HepG2 (cell line): Measurements from ENCODE around the gene ADGRF4. TPM values are rescaled to one million over a fixed set of nuclear protein-coding genes. Genes with fewer than 3 reads are reported as not detected.

Source experiments
- ATAC-seq: fragments of 200-7000 bp; cut with Tn5 transposase; 3 replicates; pipeline ENCODE4 v1.9.1; 2020; ENCODE audit warnings: mild to moderate bottlenecking, moderate library complexity
- BruUV-seq: library from RNA; stranded (reverse); fragments of 400-500 nt; replicated peaks from 2 replicates; lab custom pipeline; 2021; lab: Mats Ljungman, UMichigan
- CTCF ChIA-PET: fragments of 300-600 bp; formaldehyde crosslinking; extraction: SDS; loops from one replicate; lab custom pipeline; 2021; ENCODE audit warnings: low total read pairs, inconsistent platforms, low intra/inter-chr PET ratio; lab: Yijun Ruan, JAX
- POLR2A ChIA-PET: fragments of 350-600 bp; sonication (Branson Sonifier 250); formaldehyde crosslinking; loops from one replicate; lab custom pipeline; 2020; ENCODE audit warnings: antibody characterized with exemption, inconsistent platforms; lab: Yijun Ruan, JAX
- DNase-seq: peaks from one replicate; pipeline ENCODE4 v3.0.0-alpha.2; 2015; ENCODE audit warnings: low spot score
- FAIRE-seq: peaks from 3 replicates; lab custom pipeline; 2011; peaks lifted over from hg19 to GRCh38; lab: Jason Lieb, UNC
- H2AFZ ChIP-seq: one replicate; pipeline ENCODE4 v1.6.1; 2011; ENCODE audit warnings: low read length, inconsistent platforms
- H3K27ac ChIP-seq: fragments of 300-600 bp; 3 replicates; pipeline ENCODE4 v1.8.0; 2011; ENCODE audit warnings: mixed run types, mild to moderate bottlenecking, mixed read lengths, low read length, inconsistent platforms; ENCODE audit not compliant: insufficient read depth; ENCODE audit errors: extremely low read length
- H3K27me3 ChIP-seq, 2 experiments: fragments of 200-600 bp in 1 of 2; 2 replicates in 1 of 2; 3 replicates in 1 of 2; pipeline versions ENCODE4 v1.6.0 to v1.8.0; 2011; ENCODE audit warnings: low read length in 2 of 2, mild to moderate bottlenecking in 2 of 2, moderate library complexity in 2 of 2, inconsistent platforms in 1 of 2; ENCODE audit not compliant: insufficient read depth in 2 of 2, control insufficient read depth in 1 of 2
- H3K36me3 ChIP-seq, 2 experiments: fragments of 200-600 bp in 1 of 2; replicated peaks in 1 of 2; 2 replicates in 1 of 2; 3 replicates in 1 of 2; pipeline versions ENCODE4 v1.5.1 to v1.8.0; 2011; ENCODE audit warnings: low read length in 2 of 2, inconsistent platforms in 1 of 2; ENCODE audit not compliant: insufficient read depth in 2 of 2, control insufficient read depth in 1 of 2
- H3K4me1 ChIP-seq: 2 replicates; pipeline ENCODE4 v1.5.1; 2012; ENCODE audit warnings: low read length, inconsistent platforms; ENCODE audit not compliant: insufficient read depth
- H3K4me2 ChIP-seq: 2 replicates; pipeline ENCODE4 v1.6.0; 2011; ENCODE audit warnings: low read depth, low read length, inconsistent platforms
- H3K4me3 ChIP-seq, 3 experiments: fragments of 200-600 bp in 1 of 3; sonication (generic), shearing (Covaris generic) in 1 of 3; replicated peaks in 1 of 3; 2 replicates each; pipeline ENCODE4 v1.5.1; 2011 to 2016; ENCODE audit warnings: low read length in 3 of 3, inconsistent platforms in 2 of 3, low read depth in 2 of 3, mild to moderate bottlenecking in 2 of 3, control low read depth in 1 of 3, mixed read lengths in 1 of 3; ENCODE audit not compliant: insufficient read depth in 1 of 3
- H3K79me2 ChIP-seq: one replicate; pipeline ENCODE4 v1.6.1; 2011; ENCODE audit warnings: low read length, inconsistent platforms; ENCODE audit not compliant: insufficient read depth
- H3K9ac ChIP-seq: 2 replicates; pipeline ENCODE4 v1.6.0; 2011; ENCODE audit warnings: mild to moderate bottlenecking, low read depth, low read length, inconsistent platforms; ENCODE audit not compliant: insufficient read depth
- H3K9me3 ChIP-seq: 2 replicates; pipeline ENCODE4 v1.5.1; 2012; ENCODE audit warnings: mild to moderate bottlenecking, low read length
- H4K20me1 ChIP-seq: 2 replicates; pipeline ENCODE4 v1.6.0; 2011; ENCODE audit warnings: inconsistent platforms, mild to moderate bottlenecking, low read length, moderate library complexity; ENCODE audit not compliant: insufficient read depth
- ATF7 ChIP-seq, 2 experiments: fragments of 450-650 bp in 1 of 2; sonication (generic) in 1 of 2; formaldehyde crosslinking in 1 of 2; IDR thresholded peaks; 2 replicates each; pipeline versions ENCODE4 v1.4.0 to v1.6.1; 2016 to 2020; ENCODE audit warnings: antibody characterized with exemption in 1 of 2, mild to moderate bottlenecking in 1 of 2, missing genetic modification reagents in 1 of 2
- MAFF ChIP-seq: IDR thresholded peaks from 2 replicates; pipeline ENCODE4 v1.6.1; 2011; ENCODE audit warnings: low read depth, low read length, improper control_type of control experiment
- PHF8 ChIP-seq: sonication (generic); formaldehyde crosslinking; IDR thresholded peaks from 2 replicates; pipeline ENCODE4 v1.5.0; 2020; ENCODE audit warnings: missing genetic modification reagents
- RFXAP ChIP-seq: sonication (generic); formaldehyde crosslinking; IDR thresholded peaks from 2 replicates; pipeline ENCODE4 v1.4.0; 2020; ENCODE audit warnings: missing genetic modification reagents, borderline replicate concordance
- SETDB1 ChIP-seq: sonication (generic); formaldehyde crosslinking; IDR thresholded peaks from 2 replicates; pipeline ENCODE4 v1.5.1; 2020; ENCODE audit warnings: missing genetic modification reagents, mild to moderate bottlenecking, borderline replicate concordance
- SNAI1 ChIP-seq: sonication (generic); formaldehyde crosslinking; IDR thresholded peaks from 2 replicates; pipeline ENCODE4 v1.5.0; 2020; ENCODE audit warnings: mild to moderate bottlenecking, missing genetic modification reagents, borderline replicate concordance
- TEF ChIP-seq: sonication (generic); formaldehyde crosslinking; IDR thresholded peaks from 2 replicates; pipeline ENCODE4 v1.5.0; 2020; ENCODE audit warnings: missing genetic modification reagents
- ZNF296 ChIP-seq: sonication (generic); formaldehyde crosslinking; conservative IDR thresholded peaks from 2 replicates; pipeline ENCODE4 v1.5.0; 2020; ENCODE audit warnings: mild to moderate bottlenecking, missing genetic modification reagents
- ZNF639 ChIP-seq: conservative IDR thresholded peaks from 2 replicates; pipeline ENCODE4 v1.6.1; 2018; ENCODE audit warnings: missing genetic modification reagents
- WGBS: methylation state at CpG from one replicate; pipeline ENCODE4 v1.1.6; 2017; ENCODE audit warnings: low lambda C conversion rate; 5-methylcytosine and 5-hydroxymethylcytosine counted together
- in situ Hi-C: cut with HindIII; loops from 2 replicates; pipeline ENCODE4 v1.10.0; 2017; ENCODE audit warnings: low pct_unique_long_range_greater_than_20kb; ENCODE audit not compliant: extremely low pct_ligation_motif_present
- intact Hi-C: fragments of 100-400 bp; cut with micrococcal nuclease; formaldehyde crosslinking; loops from one replicate; pipeline ENCODE4 v1.10.0; 2022; ENCODE audit not compliant: unreplicated experiment
- polyA plus RNA-seq, 8 experiments: library from polyadenylated mRNA; depleted of rRNA in 3 of 8; stranded (reverse) in 7 of 8; unstranded in 1 of 8; fragments of >200 nt; fragmentation: Illumina TruSeq in 4 of 8; extraction: Trizol in 4 of 8; gene quantifications; 2 replicates each; pipeline versions ENCODE4 v1.2.1 to v1.2.3, GENCODE V29; 2011 to 2016; ENCODE audit warnings: low read depth in 4 of 8, missing spikeins in 1 of 8, mixed read lengths in 1 of 8; ENCODE audit not compliant: insufficient read depth in 1 of 8
- total RNA-seq, 5 experiments: library from RNA; depleted of rRNA; stranded (reverse); fragments of >200 nt; fragmentation: Illumina TruSeq; extraction: Trizol; gene quantifications; 2 replicates each; pipeline ENCODE4 v1.2.3, GENCODE V29; 2016; ENCODE audit warnings: low read depth in 1 of 5
- TF ChIP-seq, protein P1 (sequence below): sonication (generic); formaldehyde crosslinking; IDR thresholded peaks from 2 replicates; pipeline ENCODE4 v1.8.0; 2022; ENCODE audit warnings: mild to moderate bottlenecking, missing genetic modification reagents, moderate library complexity
- TF ChIP-seq, protein P2 (sequence below): sonication (generic); formaldehyde crosslinking; conservative IDR thresholded peaks from 2 replicates; pipeline ENCODE4 v1.8.1; 2023; ENCODE audit warnings: missing genetic modification reagents

The ADGRF4 gene
- total and polyA plus RNA-seq, 2 of the 13 experiments (the other 11 are each of a cell fraction or from before 2014, with no cell fraction given), result 0.01 TPM; not detected in 1

- POLR2A ChIA-PET, result no interaction called here
Observed at GRCh38 chr6:47671777-47672176, 26.6 kb upstream of the ADGRF4 start.

DNA sequence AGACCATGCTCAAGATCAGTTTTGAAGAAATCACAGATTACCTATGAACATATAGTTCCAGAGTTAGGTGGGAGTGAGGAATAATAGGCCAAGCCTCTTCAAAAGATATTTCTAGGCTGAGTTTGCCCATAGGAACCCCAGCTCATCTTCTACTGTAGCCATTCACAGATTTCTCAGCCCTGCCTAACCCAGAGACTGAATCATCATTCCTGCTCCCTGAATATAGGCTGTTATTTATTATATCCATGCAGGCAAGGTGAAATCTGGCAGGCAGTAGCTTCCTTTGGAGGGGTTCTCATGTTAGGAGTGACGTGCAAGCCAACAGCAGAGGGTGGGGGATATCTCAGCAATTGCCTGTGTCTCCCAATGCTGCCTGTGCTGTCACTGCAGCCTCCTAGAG is 25.6 kb upstream of the ADGRF4 start:
- no peak for FAIRE-seq
- Histone ChIP-seq H3K79me2 (no peaks in the 10 kb centered on the region), H3K9ac (no peak overlapping the region), H3K27me3 (peaks cover 0 to 6% of the 10 kb centered on the region in 2 experiments; a peak in 1 of 5 replicates), H2AFZ (no peak overlapping the region), H3K4me2 (no peak overlapping the region), H4K20me1 (no peaks in the 10 kb centered on the region; the same call in 1 of the 2 replicates), H3K9me3 (no peaks in the 10 kb centered on the region), H3K4me1 (peaks cover 11% of the 10 kb centered on the region; the same call in 1 of the 2 replicates), H3K27ac (no peak overlapping the region), H3K4me3 (no peak overlapping the region), H3K36me3 (no peaks in the 10 kb centered on the region)
- POLR2A ChIA-PET, result no interaction called here
- no peak for TF ChIP-seq TEF (CRISPR knock-in tag)
- TF ChIP-seq SETDB1 (CRISPR knock-in tag), result no peak
- no peak for TF ChIP-seq ZNF639
- no peak for TF ChIP-seq ZNF296 (CRISPR knock-in tag)
- TF ChIP-seq RFXAP (CRISPR knock-in tag), result no peak
- TF ChIP-seq, protein P1, sequence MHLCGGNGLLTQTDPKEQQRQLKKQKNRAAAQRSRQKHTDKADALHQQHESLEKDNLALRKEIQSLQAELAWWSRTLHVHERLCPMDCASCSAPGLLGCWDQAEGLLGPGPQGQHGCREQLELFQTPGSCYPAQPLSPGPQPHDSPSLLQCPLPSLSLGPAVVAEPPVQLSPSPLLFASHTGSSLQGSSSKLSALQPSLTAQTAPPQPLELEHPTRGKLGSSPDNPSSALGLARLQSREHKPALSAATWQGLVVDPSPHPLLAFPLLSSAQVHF (CRISPR knock-in tag), result no peak
- TF ChIP-seq, protein P2, sequence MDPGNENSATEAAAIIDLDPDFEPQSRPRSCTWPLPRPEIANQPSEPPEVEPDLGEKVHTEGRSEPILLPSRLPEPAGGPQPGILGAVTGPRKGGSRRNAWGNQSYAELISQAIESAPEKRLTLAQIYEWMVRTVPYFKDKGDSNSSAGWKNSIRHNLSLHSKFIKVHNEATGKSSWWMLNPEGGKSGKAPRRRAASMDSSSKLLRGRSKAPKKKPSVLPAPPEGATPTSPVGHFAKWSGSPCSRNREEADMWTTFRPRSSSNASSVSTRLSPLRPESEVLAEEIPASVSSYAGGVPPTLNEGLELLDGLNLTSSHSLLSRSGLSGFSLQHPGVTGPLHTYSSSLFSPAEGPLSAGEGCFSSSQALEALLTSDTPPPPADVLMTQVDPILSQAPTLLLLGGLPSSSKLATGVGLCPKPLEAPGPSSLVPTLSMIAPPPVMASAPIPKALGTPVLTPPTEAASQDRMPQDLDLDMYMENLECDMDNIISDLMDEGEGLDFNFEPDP (CRISPR knock-in tag), result no peak
- TF ChIP-seq MAFF, result no peak
- no peak for TF ChIP-seq PHF8
- intact Hi-C loops, result no loop called here
- ATAC-seq, result no peak
- 0% methylated on average over 1 of the region's 1 CpG for WGBS
- in situ Hi-C loops, result no loop called here
- no TSS peak for BruUV-seq
- no peak for DNase-seq
- CTCF ChIA-PET, result no interaction called here

More at GRCh38 chr6:47671777-47672176, 26.6 kb upstream of the ADGRF4 start:
- FAIRE-seq (no peak), ATAC-seq (no peak), DNase-seq (no peak)
- in situ Hi-C loops, result no loop called here
- 0% methylated on average over 1 of the region's 1 CpG for WGBS
- CTCF ChIA-PET, result no interaction called here
- Histone ChIP-seq H3K4me1 (peaks cover 11% of the 10 kb centered on the region; the same call in 1 of the 2 replicates), H3K27me3 (peaks cover 0 to 2% of the 10 kb centered on the region in 2 experiments; a peak in 1 of 5 replicates), H3K4me2 (no peak overlapping the region), H3K36me3 (no peaks in the 10 kb centered on the region), H3K9ac (no peak overlapping the region), H3K9me3 (no peaks in the 10 kb centered on the region), H3K79me2 (no peaks in the 10 kb centered on the region), H2AFZ (no peak overlapping the region), H4K20me1 (no peaks in the 10 kb centered on the region; the same call in 1 of the 2 replicates), H3K27ac (no peak overlapping the region), H3K4me3 (no peak overlapping the region)
- BruUV-seq, result no TSS peak
- TF ChIP-seq SNAI1, result no peak
- peak; percentile 55 for TF ChIP-seq ATF7 (IDR thresholded peaks at IDR 0.05)
- TF ChIP-seq ATF7 (CRISPR knock-in tag; IDR thresholded peaks at IDR 0.05), result no peak
- intact Hi-C loops, result no loop called here
